Epithelial cell of prostate (primary cell): ENCODE data around the gene ANP32A.

ENCODE experiments used
- DNase-seq: peaks from one replicate; pipeline ENCODE4 v3.0.0-alpha.2; 2011; ENCODE audit warnings: low read depth, low spot score
- H3K27ac ChIP-seq: fragments of 450-650 bp; 2 replicates; pipeline ENCODE4 v1.5.1; 2017; ENCODE audit warnings: mild to moderate bottlenecking

The ANP32A gene

DNA sequence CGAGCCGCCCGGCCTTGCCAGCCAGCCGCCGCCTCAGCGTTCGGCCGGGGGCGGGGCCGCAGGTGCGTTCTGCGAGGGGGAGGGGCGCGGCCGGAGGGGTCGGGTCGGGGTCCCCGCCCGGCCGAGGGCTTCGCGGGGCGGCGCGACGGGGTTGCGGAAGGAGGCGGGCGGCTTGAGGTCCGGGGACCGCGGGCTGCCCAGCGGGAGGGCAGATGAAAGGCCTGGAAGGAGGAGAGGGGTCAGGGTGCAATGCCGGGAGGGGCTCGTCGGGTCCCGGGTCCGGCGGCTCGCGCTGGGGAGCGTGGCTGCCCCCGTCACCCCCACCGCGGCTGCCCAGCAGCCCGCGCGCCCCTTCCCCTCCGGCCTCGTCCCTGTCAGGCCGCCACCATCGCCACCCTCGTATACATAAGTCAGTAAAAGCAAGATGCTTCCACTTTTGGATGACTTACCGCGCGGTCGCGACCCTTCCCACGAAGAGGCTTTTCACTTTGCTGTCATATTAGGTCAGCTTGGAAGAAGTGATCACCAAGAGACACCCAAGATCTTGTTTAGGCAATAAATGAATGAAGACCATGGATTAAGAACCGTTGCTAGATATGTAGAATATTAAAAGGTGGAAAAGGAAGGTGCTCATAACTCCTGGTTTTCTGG is 620 bp upstream of the ANP32A start:
- H3K27ac ChIP-seq = peak overlapping the region; percentile 85
- no peak for DNase-seq

- no peak for DNase-seq
- H3K27ac ChIP-seq = peak overlapping the region; percentile 85
Measured at GRCh38 chr15:68819495-68820294, 1.0 kb downstream of the ANP32A start.

GRCh38 chr15:68818769-68819494 is 1.8 kb downstream of the ANP32A start:
- no peak for DNase-seq
- peak overlapping the region; percentile 85 for H3K27ac ChIP-seq

DNA sequence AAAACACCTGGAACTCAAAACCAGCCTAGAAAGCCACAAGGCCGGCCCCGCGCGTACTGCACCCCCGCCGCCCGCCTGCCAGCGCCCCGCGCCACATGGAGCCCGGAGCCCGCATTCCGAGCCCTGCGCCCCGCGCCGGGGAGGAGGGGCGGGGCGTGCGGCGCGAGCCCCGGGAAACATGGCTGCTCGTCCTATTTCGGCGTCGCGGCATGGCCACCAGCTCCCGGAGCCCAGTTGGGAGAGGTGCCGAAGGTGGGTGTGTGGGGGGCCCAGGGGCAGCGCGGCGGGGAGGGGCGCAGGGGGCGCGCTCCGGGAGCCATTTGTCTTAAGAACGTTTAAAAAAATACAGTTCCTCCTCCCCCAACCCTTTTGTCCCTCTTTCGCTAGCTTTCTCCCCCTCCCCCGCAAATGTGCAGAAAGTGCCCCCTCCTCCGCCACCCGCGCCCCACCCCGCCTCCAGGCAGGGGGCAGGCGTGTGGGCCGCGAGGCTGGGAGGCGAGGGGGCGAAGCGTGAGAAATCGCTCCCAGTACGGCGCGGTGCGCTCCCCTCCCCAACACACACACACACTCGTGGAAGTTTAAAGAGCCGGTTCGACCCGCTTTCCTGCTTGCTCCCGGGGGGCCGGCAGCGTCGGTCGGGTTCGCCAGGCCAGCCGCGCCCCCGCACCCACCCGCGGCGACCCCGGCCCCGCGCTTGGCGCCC is 2.5 kb downstream of the ANP32A start:
- no peak for DNase-seq
- H3K27ac ChIP-seq = peak overlapping the region; percentile 85

DNA sequence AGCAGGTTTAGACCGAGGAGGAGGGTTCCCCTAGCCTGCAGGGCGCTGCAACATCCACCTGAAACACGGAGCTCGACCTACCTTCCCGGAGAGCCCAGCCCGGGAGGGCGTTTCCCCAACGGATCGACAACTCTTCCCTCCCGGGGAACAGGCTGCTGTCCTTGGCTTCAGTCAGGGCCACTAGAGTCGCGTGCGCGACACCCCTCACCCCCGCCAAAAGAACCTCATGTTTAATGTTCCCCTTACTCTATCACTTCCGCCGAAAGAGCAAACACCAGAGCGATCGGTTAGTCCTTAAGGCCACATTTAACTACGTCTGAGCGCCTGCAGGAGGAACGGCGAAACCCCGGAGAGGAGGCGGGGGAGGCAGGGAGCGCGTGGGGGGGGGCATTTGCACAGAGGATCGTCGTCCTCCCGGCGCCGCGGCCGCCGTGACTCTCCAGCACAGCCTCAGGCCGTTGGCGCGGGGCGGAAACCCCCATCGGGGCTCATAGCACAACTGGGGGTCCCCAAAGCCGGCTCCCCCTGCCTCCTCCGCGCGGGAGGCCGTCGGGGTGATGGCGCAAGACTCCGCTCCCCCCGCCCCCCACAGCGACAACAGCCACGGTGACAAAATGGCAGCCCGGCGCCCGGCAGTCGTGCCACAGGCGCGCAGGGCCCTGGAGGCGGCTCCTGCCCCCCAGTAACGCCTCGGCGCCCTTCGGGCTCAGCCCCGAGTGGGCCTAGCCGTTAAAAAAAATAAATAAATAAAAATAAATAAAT is 3.2 kb downstream of the ANP32A start:
- no peak for DNase-seq

GRCh38 chr15:68816795-68817303 is 3.8 kb downstream of the ANP32A start:
- no peak for DNase-seq

More for the DNA sequence above, 3.2 kb downstream of the ANP32A start:
- peak overlapping the region; percentile 85 for H3K27ac ChIP-seq

GRCh38 chr15:68816158-68816557 is 4.5 kb downstream of the ANP32A start:
- H3K27ac ChIP-seq = no peak overlapping the region
- no peak for DNase-seq

More at GRCh38 chr15:68816795-68817303, 3.8 kb downstream of the ANP32A start:
- H3K27ac ChIP-seq = peak overlapping the region; percentile 85

DNA sequence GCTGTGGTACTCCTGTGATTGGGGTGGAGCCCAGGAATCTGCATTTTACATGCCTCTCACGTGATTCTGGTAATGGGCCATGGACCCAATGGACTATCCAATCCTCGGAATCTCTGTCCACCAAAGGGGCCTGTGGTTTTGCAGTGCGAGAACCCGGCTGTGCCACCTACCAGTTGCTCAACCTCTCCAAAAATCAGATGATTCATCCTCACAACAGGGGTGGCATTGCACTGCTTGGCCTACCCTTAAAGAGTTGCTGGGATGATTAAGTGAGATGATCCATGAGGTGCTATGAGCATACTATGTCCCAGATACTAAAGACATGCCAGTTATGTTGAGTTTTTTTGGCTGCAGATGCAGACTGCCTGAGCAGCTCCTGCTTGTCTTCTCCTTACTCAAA is 5.1 kb downstream of the ANP32A start:
- no peak for DNase-seq
- no peak overlapping the region for H3K27ac ChIP-seq

DNA sequence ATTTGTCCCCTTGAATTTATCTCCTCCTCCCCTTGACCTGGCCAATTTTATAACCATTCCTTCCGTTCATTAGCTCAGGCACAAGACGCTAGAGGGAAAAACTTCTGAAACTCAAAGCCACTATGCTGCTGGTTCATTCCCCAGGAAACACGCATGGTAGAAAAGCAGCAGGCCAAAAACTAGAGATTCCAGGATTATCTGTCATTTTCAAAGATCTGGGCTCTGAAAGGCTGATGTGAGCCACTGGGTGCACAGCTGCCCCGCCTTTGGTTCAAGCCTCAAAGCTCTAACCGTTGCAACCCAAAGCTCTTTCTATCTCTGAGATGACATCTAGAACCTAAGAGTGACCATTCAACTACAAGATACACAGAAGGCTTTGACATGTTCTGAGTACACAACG is 6.1 kb downstream of the ANP32A start:
- DNase-seq = no peak
- no peak overlapping the region for H3K27ac ChIP-seq

DNA sequence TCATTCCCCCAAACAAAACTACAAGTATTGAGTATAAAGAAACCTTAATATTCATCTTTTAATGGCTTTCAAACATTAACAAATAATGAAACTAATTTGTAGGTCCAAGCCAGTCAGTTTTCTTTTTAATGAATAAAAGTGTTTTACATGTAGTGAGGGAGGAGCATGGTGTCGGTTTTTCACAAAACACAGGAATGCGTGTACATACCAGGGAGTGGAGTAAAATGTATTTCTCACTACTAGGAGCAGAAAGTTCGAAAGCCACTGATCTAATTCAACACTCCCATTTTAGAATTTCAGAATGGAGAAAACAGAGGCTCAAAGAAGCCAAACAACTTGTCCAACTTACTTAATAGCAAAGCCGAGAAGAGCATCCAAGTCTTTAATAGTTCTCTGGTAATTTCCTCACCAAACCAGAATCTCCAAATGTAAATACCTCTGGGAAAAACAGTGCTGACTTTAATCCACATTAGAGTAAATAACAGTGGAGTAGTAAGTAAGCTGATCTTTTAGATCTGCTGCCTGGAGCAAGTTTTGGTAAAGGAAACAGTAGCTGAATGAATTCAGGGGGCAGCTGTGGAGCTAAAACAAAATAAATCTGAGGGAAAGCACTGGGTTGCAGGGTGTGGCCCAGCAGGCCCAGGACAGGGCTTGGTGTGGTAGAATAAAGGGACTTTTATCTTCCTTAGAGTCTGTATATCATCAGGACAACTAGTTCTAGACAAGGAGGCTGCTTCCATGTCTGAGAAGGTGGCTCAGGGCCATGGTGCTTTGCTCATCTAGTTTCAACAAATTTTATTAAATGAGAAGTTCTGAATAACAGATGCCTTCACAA is 7.9 kb downstream of the ANP32A start:
- DNase-seq = no peak
- peak overlapping the region; percentile 13 for H3K27ac ChIP-seq

DNA sequence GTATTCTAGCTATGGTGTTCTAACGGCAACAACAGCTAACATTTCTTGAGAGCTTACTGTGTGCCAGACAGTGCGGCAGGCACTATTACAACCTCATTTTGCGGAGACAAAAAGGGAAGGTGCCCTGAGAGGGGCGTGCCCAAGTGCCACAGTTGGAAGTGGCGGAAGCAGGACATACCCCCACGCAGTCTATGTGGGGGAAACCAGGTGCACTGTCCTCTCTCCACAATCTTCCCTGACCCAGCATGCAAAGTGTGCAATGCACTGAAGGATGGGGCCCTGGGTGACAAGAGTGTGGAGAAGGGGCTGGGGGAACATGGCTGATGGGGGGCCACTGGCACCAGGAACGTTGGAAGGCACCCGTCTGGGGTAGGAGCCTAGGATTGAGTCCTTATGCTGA is 8.6 kb downstream of the ANP32A start:
- no peak for DNase-seq
- H3K27ac ChIP-seq = no peak overlapping the region

GRCh38 chr15:68809517-68809916 is 11.2 kb downstream of the ANP32A start:
- H3K27ac ChIP-seq = no peak overlapping the region
- no peak for DNase-seq

DNA sequence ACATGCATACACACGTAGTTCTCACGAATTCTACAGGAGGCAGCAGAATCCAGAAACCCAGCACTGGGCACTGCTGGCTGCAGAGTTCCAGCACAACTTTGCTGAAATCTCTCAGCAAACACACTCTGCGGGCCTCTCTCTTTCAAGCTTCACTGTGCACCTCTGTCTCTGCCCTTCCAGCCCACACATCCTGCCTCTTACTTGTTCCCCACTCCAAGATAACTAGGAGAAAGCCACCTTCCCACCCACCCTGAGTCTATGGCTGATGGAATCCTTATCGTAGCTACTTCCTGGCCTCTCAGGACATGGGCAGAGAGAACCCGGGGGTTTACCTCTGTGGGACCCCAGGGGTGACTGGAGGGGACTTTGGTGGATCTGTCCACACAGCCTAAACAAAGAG is 11.9 kb downstream of the ANP32A start:
- H3K27ac ChIP-seq = no peak overlapping the region
- DNase-seq = no peak

DNA sequence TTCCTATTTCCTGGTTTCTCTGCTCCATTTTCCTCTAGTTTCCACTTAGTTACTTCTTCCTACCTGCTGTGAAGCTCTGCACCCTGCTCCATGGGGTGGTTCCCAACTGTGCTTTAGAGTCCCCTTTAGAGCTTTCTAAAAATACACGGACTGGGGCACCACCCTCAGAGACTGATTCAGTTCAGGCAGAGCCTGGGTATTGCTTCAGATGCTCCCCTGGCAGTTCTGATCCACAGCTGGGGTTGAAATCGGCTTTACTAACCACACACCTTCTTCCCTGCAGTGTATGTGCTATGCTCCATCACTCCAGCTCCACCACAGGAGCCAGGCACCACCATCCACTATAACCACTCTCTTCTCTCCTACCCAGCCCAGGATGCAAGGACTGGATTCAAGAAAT is 12.6 kb downstream of the ANP32A start:
- DNase-seq = no peak
- H3K27ac ChIP-seq = no peak overlapping the region

GRCh38 chr15:68807249-68807648 is 13.4 kb downstream of the ANP32A start:
- H3K27ac ChIP-seq = no peak overlapping the region
- no peak for DNase-seq

- no peak overlapping the region for H3K27ac ChIP-seq
Measured at GRCh38 chr15:68806220-68807060, 14.3 kb downstream of the ANP32A start.

DNA sequence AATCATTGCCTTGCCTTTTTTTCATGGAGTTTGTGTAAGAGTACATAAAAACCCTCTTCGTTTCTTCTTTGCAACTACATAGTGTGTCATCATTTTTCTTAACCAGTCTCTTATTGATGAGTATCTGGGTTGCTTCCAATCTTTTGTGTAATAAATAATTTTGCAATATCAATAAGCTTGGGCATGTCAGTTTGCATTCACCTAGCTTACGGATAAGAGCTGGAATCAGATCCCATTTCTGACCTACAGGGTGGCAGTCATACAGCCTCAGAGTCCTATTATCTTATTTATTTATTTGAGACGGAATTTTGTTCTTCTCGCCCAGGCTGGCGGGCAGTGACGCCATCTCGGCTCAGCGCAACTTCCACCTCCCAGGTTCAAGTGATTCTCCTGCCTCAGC is 18.3 kb downstream of the ANP32A start:
- DNase-seq = no peak
- no peak overlapping the region for H3K27ac ChIP-seq

More at GRCh38 chr15:68806220-68807060, 14.3 kb downstream of the ANP32A start:
- DNase-seq = no peak
